ENCODE measurements around the gene TUBB2B. TPM values are rescaled to one million over a fixed set of nuclear protein-coding genes. Genes with fewer than 3 reads are reported as not detected.

Gene TUBB2B
- total and polyA plus RNA-seq, 9 of the 15 experiments (the other 6 are each of a cell fraction or from before 2014, with no cell fraction given): 0.11 to 9.7 (median 4.6) TPM

DNA sequence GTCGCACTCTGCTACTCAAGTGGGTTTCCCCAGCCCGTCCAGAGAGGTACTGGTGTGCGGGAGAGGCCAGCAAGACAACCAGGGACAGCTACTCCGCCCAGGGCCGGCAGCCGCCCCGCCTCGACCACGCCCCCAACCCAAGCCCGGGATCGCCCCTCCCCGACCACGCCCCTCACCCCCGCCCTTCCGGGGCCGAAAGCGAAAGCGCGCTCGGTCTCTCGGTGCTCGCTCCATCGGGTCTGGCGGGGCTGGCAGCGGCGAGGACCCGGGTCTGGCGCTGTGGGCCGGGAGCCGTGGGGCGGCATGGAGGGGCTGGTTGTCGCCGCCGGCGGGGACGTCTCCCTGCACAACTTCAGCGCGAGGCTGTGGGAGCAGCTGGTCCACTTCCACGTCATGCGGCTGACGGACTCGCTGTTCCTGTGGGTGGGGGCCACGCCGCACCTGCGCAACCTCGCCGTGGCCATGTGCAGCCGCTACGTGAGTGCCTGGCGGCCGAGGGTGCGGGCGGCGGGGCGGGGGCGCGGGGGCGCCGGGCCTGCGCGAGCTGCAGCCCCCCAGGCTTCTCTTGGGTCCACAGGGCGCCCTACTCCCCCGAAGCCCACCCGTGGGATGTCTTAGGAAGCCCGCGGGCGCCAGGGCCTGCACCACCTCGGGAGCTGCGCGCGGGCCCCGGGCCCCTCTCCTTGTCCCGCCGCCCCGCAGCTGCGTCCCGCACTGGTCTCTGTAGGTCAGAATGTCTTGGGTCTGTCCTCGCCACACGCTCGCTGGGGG is 31.5 kb upstream of the TUBB2B start, which contains the start of gene PSMG4 (continued):
- peak in 1 of 2 experiments; percentile 55; a peak in 3 of 4 replicates for TF ChIP-seq FOXK2 (conservative IDR thresholded peaks at IDR 0.05 in 1 of 2, IDR thresholded peaks at IDR 0.05 in 1 of 2; ENCODE audit: low read depth in 2 of 2)
- TF ChIP-seq TRIM24 (IDR thresholded peaks at IDR 0.05): no peak
- no peak for TF ChIP-seq ZNF354B (CRISPR knock-in tag; IDR thresholded peaks at IDR 0.05)
- TF ChIP-seq ZBTB17 (CRISPR knock-in tag; IDR thresholded peaks at IDR 0.05): peak; percentile 100
- TF ChIP-seq PTBP1 (IDR thresholded peaks at IDR 0.05; ENCODE audit: low read depth, low read length): no peak
- TF ChIP-seq HOXB6 (CRISPR knock-in tag; IDR thresholded peaks at IDR 0.05; ENCODE audit: borderline replicate concordance): no peak
- TF ChIP-seq KDM5B (IDR thresholded peaks at IDR 0.05; ENCODE audit: insufficient replicate concordance, low read depth, low read length): peak; percentile 60
- TF ChIP-seq ZNF217 (CRISPR knock-in tag; IDR thresholded peaks at IDR 0.05): no peak
- 0 out of 2 replicates have a peak, but pooled peaks have one; percentile 67 for TF ChIP-seq TARDBP (IDR thresholded peaks at IDR 0.05)
- no peak for TF ChIP-seq HIVEP1 (CRISPR knock-in tag; IDR thresholded peaks at IDR 0.05)
- peak in 1 of 2 experiments; percentile 33; a peak in 1 of 4 replicates for TF ChIP-seq SRF (CRISPR knock-in tag; IDR thresholded peaks at IDR 0.05)
- TF ChIP-seq TAF9B (IDR thresholded peaks at IDR 0.05; ENCODE audit: partially characterized antibody): no peak
- TF ChIP-seq, protein P1, sequence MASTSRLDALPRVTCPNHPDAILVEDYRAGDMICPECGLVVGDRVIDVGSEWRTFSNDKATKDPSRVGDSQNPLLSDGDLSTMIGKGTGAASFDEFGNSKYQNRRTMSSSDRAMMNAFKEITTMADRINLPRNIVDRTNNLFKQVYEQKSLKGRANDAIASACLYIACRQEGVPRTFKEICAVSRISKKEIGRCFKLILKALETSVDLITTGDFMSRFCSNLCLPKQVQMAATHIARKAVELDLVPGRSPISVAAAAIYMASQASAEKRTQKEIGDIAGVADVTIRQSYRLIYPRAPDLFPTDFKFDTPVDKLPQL (IDR thresholded peaks at IDR 0.05; ENCODE audit: extremely low read depth, insufficient read length): no peak
- TF ChIP-seq ZNF699 (CRISPR knock-in tag; IDR thresholded peaks at IDR 0.05; ENCODE audit: insufficient replicate concordance): no peak
- no peak for TF ChIP-seq THRAP3 (IDR thresholded peaks at IDR 0.05; ENCODE audit: borderline replicate concordance)
- 0 out of 2 replicates have a peak, but pooled peaks have one; percentile 27 for TF ChIP-seq ELF4 (CRISPR knock-in tag; IDR thresholded peaks at IDR 0.05)
- TF ChIP-seq XRCC4 (IDR thresholded peaks at IDR 0.05; ENCODE audit: extremely low read depth, insufficient read depth, insufficient read length): no peak
- no peak for TF ChIP-seq ZNF232 (CRISPR knock-in tag; IDR thresholded peaks at IDR 0.05)
- TF ChIP-seq, protein P2, sequence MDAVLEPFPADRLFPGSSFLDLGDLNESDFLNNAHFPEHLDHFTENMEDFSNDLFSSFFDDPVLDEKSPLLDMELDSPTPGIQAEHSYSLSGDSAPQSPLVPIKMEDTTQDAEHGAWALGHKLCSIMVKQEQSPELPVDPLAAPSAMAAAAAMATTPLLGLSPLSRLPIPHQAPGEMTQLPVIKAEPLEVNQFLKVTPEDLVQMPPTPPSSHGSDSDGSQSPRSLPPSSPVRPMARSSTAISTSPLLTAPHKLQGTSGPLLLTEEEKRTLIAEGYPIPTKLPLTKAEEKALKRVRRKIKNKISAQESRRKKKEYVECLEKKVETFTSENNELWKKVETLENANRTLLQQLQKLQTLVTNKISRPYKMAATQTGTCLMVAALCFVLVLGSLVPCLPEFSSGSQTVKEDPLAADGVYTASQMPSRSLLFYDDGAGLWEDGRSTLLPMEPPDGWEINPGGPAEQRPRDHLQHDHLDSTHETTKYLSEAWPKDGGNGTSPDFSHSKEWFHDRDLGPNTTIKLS (IDR thresholded peaks at IDR 0.05; ENCODE audit: borderline replicate concordance, low read depth): peak; percentile 67
- TF ChIP-seq FIP1L1 (IDR thresholded peaks at IDR 0.05; ENCODE audit: low read depth, low read length, poor library complexity, severe bottlenecking): no peak
- TF ChIP-seq SMARCA4 (IDR thresholded peaks at IDR 0.05): no peak
- 0 out of 2 replicates have a peak, but pooled peaks have one; percentile 12 for TF ChIP-seq SMC3 (conservative IDR thresholded peaks at IDR 0.05; ENCODE audit: insufficient read depth, low read depth, low read length)
- TF ChIP-seq ZC3H8 (IDR thresholded peaks at IDR 0.05): no peak
- TF ChIP-seq TFAM (CRISPR knock-in tag; conservative IDR thresholded peaks at IDR 0.05): no peak
- TF ChIP-seq, protein P3, sequence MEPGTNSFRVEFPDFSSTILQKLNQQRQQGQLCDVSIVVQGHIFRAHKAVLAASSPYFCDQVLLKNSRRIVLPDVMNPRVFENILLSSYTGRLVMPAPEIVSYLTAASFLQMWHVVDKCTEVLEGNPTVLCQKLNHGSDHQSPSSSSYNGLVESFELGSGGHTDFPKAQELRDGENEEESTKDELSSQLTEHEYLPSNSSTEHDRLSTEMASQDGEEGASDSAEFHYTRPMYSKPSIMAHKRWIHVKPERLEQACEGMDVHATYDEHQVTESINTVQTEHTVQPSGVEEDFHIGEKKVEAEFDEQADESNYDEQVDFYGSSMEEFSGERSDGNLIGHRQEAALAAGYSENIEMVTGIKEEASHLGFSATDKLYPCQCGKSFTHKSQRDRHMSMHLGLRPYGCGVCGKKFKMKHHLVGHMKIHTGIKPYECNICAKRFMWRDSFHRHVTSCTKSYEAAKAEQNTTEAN (CRISPR knock-in tag; IDR thresholded peaks at IDR 0.05): no peak; the same call in 1 of the 2 replicates
- TF ChIP-seq, protein P4, sequence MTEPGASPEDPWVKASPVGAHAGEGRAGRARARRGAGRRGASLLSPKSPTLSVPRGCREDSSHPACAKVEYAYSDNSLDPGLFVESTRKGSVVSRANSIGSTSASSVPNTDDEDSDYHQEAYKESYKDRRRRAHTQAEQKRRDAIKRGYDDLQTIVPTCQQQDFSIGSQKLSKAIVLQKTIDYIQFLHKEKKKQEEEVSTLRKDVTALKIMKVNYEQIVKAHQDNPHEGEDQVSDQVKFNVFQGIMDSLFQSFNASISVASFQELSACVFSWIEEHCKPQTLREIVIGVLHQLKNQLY (CRISPR knock-in tag; conservative IDR thresholded peaks at IDR 0.05): no peak
